ENCODE measurements around the gene ANKRD11.
A peak's percentile ranks its signal among the peaks of the same experiment; 100 is the strongest.

ANKRD11 gene

DNA sequence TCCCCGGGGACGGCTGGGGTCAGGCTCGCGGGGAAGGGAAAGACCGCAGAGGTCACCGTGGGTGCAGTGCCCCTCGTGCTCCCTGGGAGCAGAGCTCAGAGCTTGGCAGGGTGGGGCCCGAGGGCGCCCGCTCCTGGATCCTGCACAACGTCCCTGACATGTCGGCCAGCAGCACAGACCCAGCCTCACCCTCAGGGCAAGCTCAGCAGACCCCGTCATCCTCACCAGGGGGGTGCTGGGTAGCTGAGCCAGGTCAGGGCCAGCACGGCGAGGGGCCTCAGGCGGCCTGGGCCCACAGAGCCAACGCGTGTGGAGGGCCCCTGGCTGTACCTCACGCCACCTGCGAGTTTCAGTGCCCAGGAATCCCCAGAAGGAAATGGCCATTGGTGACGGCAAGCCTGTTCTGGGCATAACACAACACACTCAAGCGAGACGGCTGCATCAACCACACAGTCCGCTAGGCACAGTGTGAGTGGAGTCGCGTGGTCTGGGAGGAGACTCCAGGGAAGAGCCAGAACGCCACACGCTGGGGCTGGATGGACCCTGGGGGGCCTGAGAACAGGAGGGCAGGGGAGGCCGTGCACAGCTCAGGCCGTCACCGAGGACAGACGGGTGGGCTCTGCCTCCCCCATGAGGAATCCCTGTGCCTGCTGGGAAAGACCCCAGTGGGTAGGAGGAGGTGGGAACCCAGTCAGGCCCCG is 212.6 kb downstream of the ANKRD11 start:
- peaks cover 78 to 84% of the 10 kb centered on the region in 2 experiments for H3K36me3 ChIP-seq (ENCODE audit: control insufficient read depth in 1 of 2, insufficient read depth in 2 of 2, low read length in 2 of 2)
- no peak overlapping the region for H2AK5ac ChIP-seq (ENCODE audit: low read length)
- no peaks in the 10 kb centered on the region for H3K9me3 ChIP-seq (ENCODE audit: insufficient read depth, low read depth, low read length)
- no peak overlapping the region for H3K4ac ChIP-seq (ENCODE audit: low read depth, low read length)
- no peak overlapping the region for H3K4me3 ChIP-seq (ENCODE audit: low read depth, low read length)
- H3K27me3 ChIP-seq (ENCODE audit: insufficient read depth, low read length) = no peaks in the 10 kb centered on the region
- H2BK12ac ChIP-seq (ENCODE audit: low read length) = no peak overlapping the region
- no peak for DNase-seq
- no peak overlapping the region for H4K91ac ChIP-seq (ENCODE audit: low read depth, low read length)
- H4K8ac ChIP-seq (ENCODE audit: low read depth, low read length) = no peak overlapping the region
- no peak overlapping the region for H3K14ac ChIP-seq (ENCODE audit: low read length)
- H3K4me1 ChIP-seq (ENCODE audit: control insufficient read depth in 1 of 2, insufficient read depth in 2 of 2, low read length in 2 of 2) = peaks cover 0 to 3% of the 10 kb centered on the region in 2 experiments
- no peak overlapping the region for H2AFZ ChIP-seq (ENCODE audit: insufficient read depth, low read length, poor library complexity)
- H3K23ac ChIP-seq (ENCODE audit: low read length) = no peak overlapping the region
- H2BK5ac ChIP-seq (ENCODE audit: low read depth, low read length, poor library complexity) = no peak overlapping the region
- H3K4me2 ChIP-seq (ENCODE audit: low read length) = no peak overlapping the region
- WGBS (ENCODE audit: extremely low coverage, insufficient coverage, insufficient read length) = no CpG with 5 or more reads among the region's 33 CpGs
- H3K27ac ChIP-seq (ENCODE audit: low read depth, low read length) = no peak overlapping the region
- no peak overlapping the region for H4K12ac ChIP-seq (ENCODE audit: low read depth, low read length)
- H3K9ac ChIP-seq (ENCODE audit: low read length) = no peak overlapping the region
- no peaks in the 10 kb centered on the region for H3K79me1 ChIP-seq (ENCODE audit: low read length)
- peak overlapping the region; percentile 0 for H3K18ac ChIP-seq (ENCODE audit: low read length)
- H2BK120ac ChIP-seq (ENCODE audit: insufficient read depth, low read length, poor library complexity) = no peak overlapping the region
- H3K79me2 ChIP-seq (ENCODE audit: control insufficient read depth, insufficient read depth, low read length, poor library complexity) = no peaks in the 10 kb centered on the region

DNA sequence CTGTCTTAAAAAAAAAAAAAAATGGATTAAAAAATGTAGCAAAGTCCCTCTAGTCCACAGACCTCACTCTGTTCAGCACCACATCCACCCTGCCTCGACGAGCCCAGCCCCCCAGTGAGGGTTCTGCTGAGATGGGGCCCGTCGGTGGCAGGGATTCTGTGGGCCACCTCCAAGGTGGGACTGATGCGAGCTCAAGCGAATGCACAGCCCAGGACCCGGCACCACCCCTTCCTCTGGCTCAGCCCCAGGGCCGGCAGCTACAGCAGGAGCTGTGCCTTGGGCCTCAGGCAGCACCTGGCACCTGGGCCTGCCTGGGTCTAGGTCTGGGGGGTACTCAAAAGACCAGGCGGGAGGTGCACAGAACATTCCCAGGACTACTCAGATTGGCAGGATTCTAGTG is 213.3 kb downstream of the ANKRD11 start:
- H2AFZ ChIP-seq (ENCODE audit: insufficient read depth, low read length, poor library complexity) = no peak overlapping the region
- no peak overlapping the region for H2BK120ac ChIP-seq (ENCODE audit: insufficient read depth, low read length, poor library complexity)
- H4K91ac ChIP-seq (ENCODE audit: low read depth, low read length) = no peak overlapping the region
- H3K9ac ChIP-seq (ENCODE audit: low read length) = no peak overlapping the region
- no peak overlapping the region for H3K27ac ChIP-seq (ENCODE audit: low read depth, low read length)
- H3K4me2 ChIP-seq (ENCODE audit: low read length) = no peak overlapping the region
- H4K12ac ChIP-seq (ENCODE audit: low read depth, low read length) = no peak overlapping the region
- no peak overlapping the region for H3K4me3 ChIP-seq (ENCODE audit: low read depth, low read length)
- H2AK5ac ChIP-seq (ENCODE audit: low read length) = no peak overlapping the region
- H3K4me1 ChIP-seq (ENCODE audit: control insufficient read depth in 1 of 2, insufficient read depth in 2 of 2, low read length in 2 of 2) = peaks cover 0 to 3% of the 10 kb centered on the region in 2 experiments
- no peak overlapping the region for H2BK5ac ChIP-seq (ENCODE audit: low read depth, low read length, poor library complexity)
- no peak for DNase-seq
- H3K79me1 ChIP-seq (ENCODE audit: low read length) = no peaks in the 10 kb centered on the region
- H3K14ac ChIP-seq (ENCODE audit: low read length) = no peak overlapping the region
- no peaks in the 10 kb centered on the region for H3K79me2 ChIP-seq (ENCODE audit: control insufficient read depth, insufficient read depth, low read length, poor library complexity)
- H3K27me3 ChIP-seq (ENCODE audit: insufficient read depth, low read length) = no peaks in the 10 kb centered on the region
- H3K18ac ChIP-seq (ENCODE audit: low read length) = no peak overlapping the region
- no CpG with 5 or more reads among the region's 9 CpGs for WGBS (ENCODE audit: extremely low coverage, insufficient coverage, insufficient read length)
- no peak overlapping the region for H3K23ac ChIP-seq (ENCODE audit: low read length)
- H2BK12ac ChIP-seq (ENCODE audit: low read length) = no peak overlapping the region
- peaks cover 83% of the 10 kb centered on the region in 2 experiments for H3K36me3 ChIP-seq (ENCODE audit: control insufficient read depth in 1 of 2, insufficient read depth in 2 of 2, low read length in 2 of 2)
- H4K8ac ChIP-seq (ENCODE audit: low read depth, low read length) = no peak overlapping the region
- H3K4ac ChIP-seq (ENCODE audit: low read depth, low read length) = no peak overlapping the region
- H3K9me3 ChIP-seq (ENCODE audit: insufficient read depth, low read depth, low read length) = no peaks in the 10 kb centered on the region

DNA sequence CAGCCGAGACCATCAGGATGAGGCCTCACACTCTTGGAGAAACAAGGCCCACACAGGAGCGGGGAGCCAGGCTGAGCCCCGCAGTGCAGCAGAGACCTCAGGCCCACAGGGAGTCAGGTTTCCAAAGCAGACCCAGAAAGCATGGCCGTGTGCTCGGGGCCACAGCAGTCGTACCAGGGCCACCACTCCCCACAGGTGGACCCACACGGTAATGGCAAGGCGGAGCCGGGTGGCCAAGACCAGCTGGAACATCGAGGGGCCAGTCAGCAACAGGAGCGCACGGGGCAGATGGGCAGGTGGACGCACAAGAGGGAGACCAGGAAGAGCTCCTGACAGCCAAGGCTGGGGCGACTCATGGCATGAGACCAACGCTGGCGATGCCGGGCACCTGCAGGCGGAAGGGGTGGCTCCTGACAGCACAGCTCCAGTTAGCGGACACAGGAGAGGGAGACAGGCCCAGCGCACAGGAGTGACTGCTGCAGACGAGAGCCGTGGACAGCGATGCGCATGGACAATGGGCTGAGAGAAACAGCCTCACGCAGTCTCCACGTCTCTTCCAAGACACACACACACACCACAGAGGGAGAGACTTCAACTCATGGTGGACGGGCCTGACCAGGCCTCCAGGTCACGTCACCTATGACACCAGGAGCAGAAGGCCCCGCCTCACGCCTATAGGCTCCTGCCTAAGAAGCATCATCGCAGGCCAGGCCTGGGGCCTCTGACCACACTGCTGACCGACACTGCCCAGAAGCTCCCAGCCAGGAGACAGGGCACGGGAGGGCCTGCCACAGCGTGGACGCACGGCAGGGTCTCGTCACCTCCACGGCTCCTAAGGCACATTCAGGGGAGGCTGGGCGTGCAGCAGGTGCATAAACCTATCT is 214.3 kb downstream of the ANKRD11 start:
- Histone ChIP-seq H2BK12ac (ENCODE audit: low read length) (no peak overlapping the region), H3K79me1 (ENCODE audit: low read length) (no peaks in the 10 kb centered on the region), H3K4me2 (ENCODE audit: low read length) (no peak overlapping the region)

DNA sequence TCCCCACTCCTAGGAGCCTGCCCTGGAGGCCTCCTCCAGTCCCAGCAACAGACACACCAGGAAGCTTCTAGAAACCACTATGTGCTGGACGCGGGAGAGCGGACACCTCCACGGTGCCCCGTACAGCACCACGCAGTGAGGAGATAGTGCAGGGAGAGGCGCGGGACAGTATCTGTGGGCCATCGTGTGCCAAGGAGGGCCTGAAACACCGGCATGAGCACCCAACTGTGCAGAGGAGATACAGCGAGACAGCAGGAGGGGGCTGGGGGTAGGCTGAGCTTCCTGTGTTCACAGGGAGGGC is 215.1 kb downstream of the ANKRD11 start:
- H3K9me3 ChIP-seq (ENCODE audit: insufficient read depth, low read depth, low read length) = no peaks in the 10 kb centered on the region
- DNase-seq = no peak
- no peak overlapping the region for H2AK5ac ChIP-seq (ENCODE audit: low read length)
- H3K4me1 ChIP-seq (ENCODE audit: control insufficient read depth in 1 of 2, insufficient read depth in 2 of 2, low read length in 2 of 2) = peaks cover 0 to 3% of the 10 kb centered on the region in 2 experiments
- no peak overlapping the region for H3K23ac ChIP-seq (ENCODE audit: low read length)
- H3K4me2 ChIP-seq (ENCODE audit: low read length) = no peak overlapping the region
- peaks cover 77 to 79% of the 10 kb centered on the region in 2 experiments for H3K36me3 ChIP-seq (ENCODE audit: control insufficient read depth in 1 of 2, insufficient read depth in 2 of 2, low read length in 2 of 2)
- no peak overlapping the region for H3K27ac ChIP-seq (ENCODE audit: low read depth, low read length)
- no peak overlapping the region for H4K8ac ChIP-seq (ENCODE audit: low read depth, low read length)
- no peaks in the 10 kb centered on the region for H3K79me1 ChIP-seq (ENCODE audit: low read length)
- no CpG with 5 or more reads among the region's 11 CpGs for WGBS (ENCODE audit: extremely low coverage, insufficient coverage, insufficient read length)
- H3K9ac ChIP-seq (ENCODE audit: low read length) = no peak overlapping the region
- H3K14ac ChIP-seq (ENCODE audit: low read length) = no peak overlapping the region
- H3K4me3 ChIP-seq (ENCODE audit: low read depth, low read length) = no peak overlapping the region
- H4K91ac ChIP-seq (ENCODE audit: low read depth, low read length) = no peak overlapping the region
- H4K12ac ChIP-seq (ENCODE audit: low read depth, low read length) = no peak overlapping the region
- H2BK120ac ChIP-seq (ENCODE audit: insufficient read depth, low read length, poor library complexity) = no peak overlapping the region
- no peaks in the 10 kb centered on the region for H3K79me2 ChIP-seq (ENCODE audit: control insufficient read depth, insufficient read depth, low read length, poor library complexity)
- no peak overlapping the region for H3K18ac ChIP-seq (ENCODE audit: low read length)
- H3K4ac ChIP-seq (ENCODE audit: low read depth, low read length) = no peak overlapping the region
- H2BK5ac ChIP-seq (ENCODE audit: low read depth, low read length, poor library complexity) = no peak overlapping the region
- no peak overlapping the region for H2BK12ac ChIP-seq (ENCODE audit: low read length)
- no peaks in the 10 kb centered on the region for H3K27me3 ChIP-seq (ENCODE audit: insufficient read depth, low read length)
- H2AFZ ChIP-seq (ENCODE audit: insufficient read depth, low read length, poor library complexity) = no peak overlapping the region

More for the DNA sequence above, 214.3 kb downstream of the ANKRD11 start:
- H2BK5ac ChIP-seq (ENCODE audit: low read depth, low read length, poor library complexity) = no peak overlapping the region
- no peak overlapping the region for H2BK120ac ChIP-seq (ENCODE audit: insufficient read depth, low read length, poor library complexity)
- no peaks in the 10 kb centered on the region for H3K79me2 ChIP-seq (ENCODE audit: control insufficient read depth, insufficient read depth, low read length, poor library complexity)
- H2AK5ac ChIP-seq (ENCODE audit: low read length) = no peak overlapping the region
- no peak overlapping the region for H3K4me3 ChIP-seq (ENCODE audit: low read depth, low read length)
- H3K4me1 ChIP-seq (ENCODE audit: control insufficient read depth in 1 of 2, insufficient read depth in 2 of 2, low read length in 2 of 2) = peaks cover 0 to 3% of the 10 kb centered on the region in 2 experiments
- WGBS (ENCODE audit: extremely low coverage, insufficient coverage, insufficient read length) = no CpG with 5 or more reads among the region's 39 CpGs
- no peak overlapping the region for H4K8ac ChIP-seq (ENCODE audit: low read depth, low read length)
- no peak overlapping the region for H3K4ac ChIP-seq (ENCODE audit: low read depth, low read length)
- no peak for DNase-seq
- peaks cover 77 to 79% of the 10 kb centered on the region in 2 experiments for H3K36me3 ChIP-seq (ENCODE audit: control insufficient read depth in 1 of 2, insufficient read depth in 2 of 2, low read length in 2 of 2)
- no peak overlapping the region for H3K14ac ChIP-seq (ENCODE audit: low read length)
- H3K27me3 ChIP-seq (ENCODE audit: insufficient read depth, low read length) = no peaks in the 10 kb centered on the region
- H4K12ac ChIP-seq (ENCODE audit: low read depth, low read length) = no peak overlapping the region
- H3K18ac ChIP-seq (ENCODE audit: low read length) = peak overlapping the region; percentile 26
- H3K9ac ChIP-seq (ENCODE audit: low read length) = no peak overlapping the region
- H3K23ac ChIP-seq (ENCODE audit: low read length) = no peak overlapping the region
- H3K27ac ChIP-seq (ENCODE audit: low read depth, low read length) = no peak overlapping the region
- H4K91ac ChIP-seq (ENCODE audit: low read depth, low read length) = no peak overlapping the region
- no peak overlapping the region for H2AFZ ChIP-seq (ENCODE audit: insufficient read depth, low read length, poor library complexity)
- H3K9me3 ChIP-seq (ENCODE audit: insufficient read depth, low read depth, low read length) = no peaks in the 10 kb centered on the region

All from trophoblast cell (in vitro differentiated cells and primary cell).